Ovary (tissue), 3 donors: ENCODE measurements around the gene TCFL5.

Experiments used
- CTCF ChIP-seq, 3 donors: fragments of 450-650 bp in 2 of 3; fragments of 200-600 bp in 1 of 3; IDR thresholded peaks; one replicate each; pipeline versions ENCODE4 v1.5.1 to v1.8.0; 2016 to 2022; ENCODE audit warnings: antibody characterized with exemption in 3 of 3, mild to moderate bottlenecking in 1 of 3
- POLR2A ChIP-seq: fragments of 450-650 bp; IDR thresholded peaks from one replicate; pipeline ENCODE4 v1.6.1; 2017; ENCODE audit warnings: antibody characterized with exemption, mild to moderate bottlenecking, moderate library complexity
- donor health status: DM: no; HTN: no; CAD: no.

DNA sequence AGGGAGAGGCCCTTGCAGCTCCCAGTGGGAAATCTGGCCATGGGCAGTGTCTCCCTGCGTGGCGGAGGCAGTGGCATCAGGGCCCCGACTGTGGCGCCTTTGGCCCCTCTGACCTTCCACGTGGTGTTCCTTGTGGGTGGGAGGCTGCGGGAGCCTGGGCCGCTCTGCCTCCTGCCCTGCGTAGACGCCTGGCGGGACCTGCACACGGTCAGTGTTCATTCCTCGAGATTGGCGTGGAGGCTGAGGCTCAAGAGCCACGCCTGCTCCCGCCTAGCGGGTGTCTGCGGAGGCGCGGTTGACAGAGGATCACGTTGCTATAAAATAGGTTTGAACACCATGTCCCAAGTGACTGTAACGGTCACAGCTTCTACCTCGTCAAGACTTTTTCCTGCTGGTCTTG is 30.8 kb downstream of the TCFL5 start:
- no peak for TF ChIP-seq CTCF (IDR thresholded peaks at IDR 0.05)
- TF ChIP-seq POLR2A: no peak
